HepG2 (cell line): Measurements from ENCODE around the gene ZBTB17. TPM values are rescaled to one million over a fixed set of nuclear protein-coding genes. Genes with fewer than 3 reads are reported as not detected.

ENCODE experiments used
- ATAC-seq: fragments of 200-7000 bp; cut with Tn5 transposase; 3 replicates; pipeline ENCODE4 v1.9.1; 2020; ENCODE audit warnings: mild to moderate bottlenecking, moderate library complexity
- BruUV-seq: library from RNA; stranded (reverse); fragments of 400-500 nt; replicated peaks from 2 replicates; lab custom pipeline; 2021; lab: Mats Ljungman, UMichigan
- CTCF ChIA-PET: fragments of 300-600 bp; formaldehyde crosslinking; extraction: SDS; loops from one replicate; lab custom pipeline; 2021; ENCODE audit warnings: low total read pairs, inconsistent platforms, low intra/inter-chr PET ratio; lab: Yijun Ruan, JAX
- POLR2A ChIA-PET: fragments of 350-600 bp; sonication (Branson Sonifier 250); formaldehyde crosslinking; loops from one replicate; lab custom pipeline; 2020; ENCODE audit warnings: antibody characterized with exemption, inconsistent platforms; lab: Yijun Ruan, JAX
- DNase-seq: peaks from one replicate; pipeline ENCODE4 v3.0.0-alpha.2; 2015; ENCODE audit warnings: low spot score
- FAIRE-seq: peaks from 3 replicates; lab custom pipeline; 2011; peaks lifted over from hg19 to GRCh38; lab: Jason Lieb, UNC
- H2AFZ ChIP-seq: one replicate; pipeline ENCODE4 v1.6.1; 2011; ENCODE audit warnings: low read length, inconsistent platforms
- H3K27ac ChIP-seq: fragments of 300-600 bp; 3 replicates; pipeline ENCODE4 v1.8.0; 2011; ENCODE audit warnings: mixed run types, mild to moderate bottlenecking, mixed read lengths, low read length, inconsistent platforms; ENCODE audit not compliant: insufficient read depth; ENCODE audit errors: extremely low read length
- H3K27me3 ChIP-seq, 2 experiments: fragments of 200-600 bp in 1 of 2; 2 replicates in 1 of 2; 3 replicates in 1 of 2; pipeline versions ENCODE4 v1.6.0 to v1.8.0; 2011; ENCODE audit warnings: low read length in 2 of 2, mild to moderate bottlenecking in 2 of 2, moderate library complexity in 2 of 2, inconsistent platforms in 1 of 2; ENCODE audit not compliant: insufficient read depth in 2 of 2, control insufficient read depth in 1 of 2
- H3K36me3 ChIP-seq, 2 experiments: fragments of 200-600 bp in 1 of 2; replicated peaks in 1 of 2; 2 replicates in 1 of 2; 3 replicates in 1 of 2; pipeline versions ENCODE4 v1.5.1 to v1.8.0; 2011; ENCODE audit warnings: low read length in 2 of 2, inconsistent platforms in 1 of 2; ENCODE audit not compliant: insufficient read depth in 2 of 2, control insufficient read depth in 1 of 2
- H3K4me1 ChIP-seq: 2 replicates; pipeline ENCODE4 v1.5.1; 2012; ENCODE audit warnings: low read length, inconsistent platforms; ENCODE audit not compliant: insufficient read depth
- H3K4me2 ChIP-seq: 2 replicates; pipeline ENCODE4 v1.6.0; 2011; ENCODE audit warnings: low read depth, low read length, inconsistent platforms
- H3K4me3 ChIP-seq, 3 experiments: fragments of 200-600 bp in 1 of 3; sonication (generic), shearing (Covaris generic) in 1 of 3; replicated peaks in 1 of 3; 2 replicates each; pipeline ENCODE4 v1.5.1; 2011 to 2016; ENCODE audit warnings: low read length in 3 of 3, inconsistent platforms in 2 of 3, low read depth in 2 of 3, mild to moderate bottlenecking in 2 of 3, control low read depth in 1 of 3, mixed read lengths in 1 of 3; ENCODE audit not compliant: insufficient read depth in 1 of 3
- H3K79me2 ChIP-seq: one replicate; pipeline ENCODE4 v1.6.1; 2011; ENCODE audit warnings: low read length, inconsistent platforms; ENCODE audit not compliant: insufficient read depth
- H3K9ac ChIP-seq: 2 replicates; pipeline ENCODE4 v1.6.0; 2011; ENCODE audit warnings: mild to moderate bottlenecking, low read depth, low read length, inconsistent platforms; ENCODE audit not compliant: insufficient read depth
- H3K9me3 ChIP-seq: 2 replicates; pipeline ENCODE4 v1.5.1; 2012; ENCODE audit warnings: mild to moderate bottlenecking, low read length
- H4K20me1 ChIP-seq: 2 replicates; pipeline ENCODE4 v1.6.0; 2011; ENCODE audit warnings: inconsistent platforms, mild to moderate bottlenecking, low read length, moderate library complexity; ENCODE audit not compliant: insufficient read depth
- BRD4 ChIP-seq: sonication (generic); formaldehyde crosslinking; IDR thresholded peaks from 2 replicates; pipeline ENCODE4 v1.4.0; 2020; ENCODE audit warnings: missing genetic modification reagents
- MAZ ChIP-seq, 2 experiments: sonication (generic) in 1 of 2; formaldehyde crosslinking in 1 of 2; IDR thresholded peaks; 2 replicates each; pipeline versions ENCODE4 v1.5.0 to v1.6.1; 2012 to 2020; ENCODE audit warnings: low read depth in 2 of 2, mild to moderate bottlenecking in 2 of 2, borderline replicate concordance in 1 of 2, improper control_type of control experiment in 1 of 2, low read length in 1 of 2, missing genetic modification reagents in 1 of 2, moderate library complexity in 1 of 2
- MXD3 ChIP-seq: IDR thresholded peaks from 2 replicates; pipeline ENCODE4 v1.6.1; 2016; ENCODE audit warnings: mild to moderate bottlenecking, missing biosample characterization, missing genetic modification reagents
- PRDM15 ChIP-seq: sonication (generic); formaldehyde crosslinking; IDR thresholded peaks from 2 replicates; pipeline ENCODE4 v1.4.0; 2020; ENCODE audit warnings: missing genetic modification reagents
- ZFP36 ChIP-seq: fragments of 150-350 bp; IDR thresholded peaks from 2 replicates; pipeline ENCODE4 v1.6.1; 2018; ENCODE audit warnings: borderline replicate concordance, low read length, low read depth; ENCODE audit not compliant: partially characterized antibody
- WGBS: methylation state at CpG from one replicate; pipeline ENCODE4 v1.1.6; 2017; ENCODE audit warnings: low lambda C conversion rate; 5-methylcytosine and 5-hydroxymethylcytosine counted together
- in situ Hi-C: cut with HindIII; loops from 2 replicates; pipeline ENCODE4 v1.10.0; 2017; ENCODE audit warnings: low pct_unique_long_range_greater_than_20kb; ENCODE audit not compliant: extremely low pct_ligation_motif_present
- intact Hi-C: fragments of 100-400 bp; cut with micrococcal nuclease; formaldehyde crosslinking; loops from one replicate; pipeline ENCODE4 v1.10.0; 2022; ENCODE audit not compliant: unreplicated experiment
- polyA plus RNA-seq, 8 experiments: library from polyadenylated mRNA; depleted of rRNA in 3 of 8; stranded (reverse) in 7 of 8; unstranded in 1 of 8; fragments of >200 nt; fragmentation: Illumina TruSeq in 4 of 8; extraction: Trizol in 4 of 8; gene quantifications; 2 replicates each; pipeline versions ENCODE4 v1.2.1 to v1.2.3, GENCODE V29; 2011 to 2016; ENCODE audit warnings: low read depth in 4 of 8, missing spikeins in 1 of 8, mixed read lengths in 1 of 8; ENCODE audit not compliant: insufficient read depth in 1 of 8
- total RNA-seq, 5 experiments: library from RNA; depleted of rRNA; stranded (reverse); fragments of >200 nt; fragmentation: Illumina TruSeq; extraction: Trizol; gene quantifications; 2 replicates each; pipeline ENCODE4 v1.2.3, GENCODE V29; 2016; ENCODE audit warnings: low read depth in 1 of 5

Gene ZBTB17
- total and polyA plus RNA-seq, 2 of the 13 experiments (the other 11 are each of a cell fraction or from before 2014, with no cell fraction given): 16.7 to 17.0 TPM

GRCh38 chr1:16012590-16013219 is 36.8 kb upstream of the ZBTB17 start (continued):
- TF ChIP-seq MAZ (IDR thresholded peaks at IDR 0.05; ENCODE audit: borderline replicate concordance, low read depth, low read length) (no peak), MAZ (CRISPR knock-in tag; IDR thresholded peaks at IDR 0.05; ENCODE audit: low read depth) (peak; percentile 64; the same call in 1 of the 2 replicates), MXD3 (CRISPR knock-in tag) (no peak), PRDM15 (CRISPR knock-in tag) (no peak)
- TF ChIP-seq, all 625 proteins: peak for 80

- Histone ChIP-seq H3K4me3 (peak overlapping the region; percentile 56 to 63 (median 60)), H3K36me3 (no peaks in the 10 kb centered on the region), H4K20me1 (peaks cover 20% of the 10 kb centered on the region; the same call in 1 of the 2 replicates), H3K9ac (peak overlapping the region; percentile 34; the same call in 1 of the 2 replicates), H3K4me2 (peak overlapping the region; percentile 71), H3K79me2 (no peaks in the 10 kb centered on the region), H3K4me1 (peaks cover 67% of the 10 kb centered on the region), H3K9me3 (no peaks in the 10 kb centered on the region), H3K27me3 (peaks cover 2 to 37% of the 10 kb centered on the region in 2 experiments; a peak in 3 of 5 replicates), H2AFZ (no peak overlapping the region), H3K27ac (no peak overlapping the region)
- intact Hi-C loops (no loop called here), in situ Hi-C loops (loop anchor here (5.0 kb wide), 1 partner anchor 35 kb away; no protein-coding TSS in a partner anchor)
- CTCF ChIA-PET: no interaction called here
- no peak for DNase-seq
- WGBS: 97% methylated on average over 11 of the region's 11 CpGs
- no peak for ATAC-seq
- POLR2A ChIA-PET: no interaction called here
- TF ChIP-seq ZFP36 (peak; percentile 85), BRD4 (CRISPR knock-in tag) (no peak)
- BruUV-seq: no TSS peak
- FAIRE-seq: no peak
These were observed 36.2 kb upstream of the ZBTB17 start for GRCh38 chr1:16011936-16012589.
